A204.1 (cell line): ENCODE results near the gene RGL1.

Source experiments
- FAIRE-seq: peaks from 2 replicates; lab custom pipeline; 2012; peaks lifted over from hg19 to GRCh38; lab: Jason Lieb, UNC

Gene RGL1

GRCh38 chr1:183787704-183788103, 17.2 kb upstream of the RGL1 start:
- FAIRE-seq: no peak

- no peak for FAIRE-seq
Observed at GRCh38 chr1:183791319-183791718, 13.6 kb upstream of the RGL1 start.

DNA sequence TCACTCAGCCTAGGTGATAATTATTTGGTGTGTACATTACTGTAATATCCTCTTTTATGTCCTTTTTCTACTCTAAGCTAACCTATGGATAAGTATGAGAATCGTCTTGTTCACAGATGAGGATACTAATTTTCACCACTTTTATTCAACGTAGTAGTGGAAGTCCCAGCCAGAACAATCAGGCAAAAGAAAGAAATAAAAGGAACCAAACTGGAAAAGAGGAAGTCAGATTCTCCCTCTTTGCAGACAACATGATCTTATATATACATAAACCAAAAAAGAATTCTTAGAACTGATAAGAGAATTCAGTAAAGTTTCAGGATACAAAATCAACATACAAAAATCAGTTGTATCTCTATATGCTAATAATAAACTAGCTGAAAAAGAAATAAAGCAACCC, 12.6 kb upstream of the RGL1 start:
- no peak for FAIRE-seq

- no peak for FAIRE-seq
Observed at GRCh38 chr1:183794088-183794487, 10.8 kb upstream of the RGL1 start.

GRCh38 chr1:183800449-183800848, 4.5 kb upstream of the RGL1 start:
- no peak for FAIRE-seq

DNA sequence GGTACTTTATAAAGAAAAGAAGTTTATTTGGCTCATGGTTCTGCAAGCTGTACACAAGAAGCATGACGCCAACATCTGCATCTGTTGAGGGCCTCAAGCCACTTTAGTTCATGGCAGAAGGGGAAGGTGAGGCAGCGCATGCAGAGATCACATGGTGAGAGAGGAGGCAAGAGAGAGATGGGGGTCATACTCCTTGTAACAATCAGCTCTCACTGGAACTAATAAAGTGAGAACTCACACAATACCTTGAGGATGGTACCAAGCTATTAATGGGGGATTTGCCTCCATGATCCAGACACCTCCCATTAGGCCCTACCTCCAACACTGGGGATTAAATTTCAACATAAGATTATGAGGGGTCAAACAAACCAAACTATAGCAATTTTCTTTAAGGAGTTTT, 3.3 kb upstream of the RGL1 start:
- no peak for FAIRE-seq

DNA sequence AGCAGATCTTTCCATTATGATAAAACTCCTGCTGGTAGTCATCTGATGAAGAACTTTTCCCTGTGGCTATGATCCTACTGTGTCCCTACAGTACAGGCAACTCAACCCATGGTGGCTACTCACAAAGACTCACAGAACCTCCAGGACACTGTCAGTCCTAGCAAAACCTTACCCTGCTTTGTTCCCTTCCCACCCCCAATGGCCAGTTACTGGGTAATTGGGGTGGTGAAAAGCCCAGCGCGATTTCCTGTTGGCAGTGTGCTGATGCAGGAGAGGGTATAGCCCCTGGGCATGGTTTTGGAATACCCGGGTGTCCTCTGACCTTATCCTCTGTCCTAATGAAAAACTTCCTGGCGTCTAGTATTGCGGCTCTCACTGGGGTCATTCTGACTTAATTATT, 533 bp upstream of the RGL1 start:
- FAIRE-seq: no peak

- no peak for FAIRE-seq
Observed at GRCh38 chr1:183806125-183806524, 1.2 kb downstream of the RGL1 start.

DNA sequence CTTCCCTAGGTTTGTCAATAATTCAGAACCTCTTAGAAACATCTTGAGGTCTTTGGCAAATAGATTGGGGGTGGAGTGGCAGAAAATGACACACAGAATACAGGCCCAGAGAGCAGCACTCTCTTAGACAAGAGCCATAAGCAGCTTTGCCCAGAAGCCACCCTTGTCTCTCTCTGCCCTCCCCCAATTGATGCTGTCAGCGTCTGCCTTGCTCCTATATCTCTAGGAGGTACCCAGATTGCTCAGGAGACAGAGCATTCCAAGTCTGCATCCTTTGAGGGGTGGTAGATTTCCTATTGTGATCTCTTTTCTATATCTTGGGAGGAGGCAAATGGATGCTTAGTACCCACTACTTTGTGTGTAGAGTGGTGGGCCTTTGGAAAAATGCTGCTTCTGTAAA, 1.8 kb downstream of the RGL1 start:
- no peak for FAIRE-seq

DNA sequence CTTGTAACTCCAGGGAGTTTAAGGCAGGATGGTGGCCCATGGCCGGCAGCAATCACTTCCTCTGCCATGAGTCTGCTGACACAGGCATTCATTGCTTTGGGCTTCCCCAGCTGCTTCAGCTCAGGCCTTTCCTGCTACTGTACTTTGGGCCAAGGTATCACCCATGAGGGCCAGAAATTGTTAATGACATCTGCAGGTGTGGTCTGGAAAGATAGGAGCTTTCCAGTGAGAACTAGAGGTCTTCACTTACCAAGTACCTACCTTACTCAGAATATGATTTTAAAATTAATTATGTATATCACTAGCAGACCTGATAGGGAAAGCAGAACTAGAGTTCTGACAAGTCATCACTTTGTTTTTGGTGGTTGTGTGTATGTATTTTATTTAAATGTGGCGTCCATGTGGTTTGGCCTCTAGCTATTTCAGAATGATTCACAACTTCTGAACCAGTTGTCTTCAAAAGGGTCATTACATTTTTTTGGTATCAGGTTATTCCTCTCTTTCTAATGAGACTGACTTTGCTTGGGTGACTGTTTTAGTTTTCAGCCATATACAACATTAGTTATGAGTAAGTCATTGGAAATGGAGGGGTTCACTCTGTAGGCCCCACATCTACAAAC, 2.7 kb downstream of the RGL1 start:
- FAIRE-seq: no peak

DNA sequence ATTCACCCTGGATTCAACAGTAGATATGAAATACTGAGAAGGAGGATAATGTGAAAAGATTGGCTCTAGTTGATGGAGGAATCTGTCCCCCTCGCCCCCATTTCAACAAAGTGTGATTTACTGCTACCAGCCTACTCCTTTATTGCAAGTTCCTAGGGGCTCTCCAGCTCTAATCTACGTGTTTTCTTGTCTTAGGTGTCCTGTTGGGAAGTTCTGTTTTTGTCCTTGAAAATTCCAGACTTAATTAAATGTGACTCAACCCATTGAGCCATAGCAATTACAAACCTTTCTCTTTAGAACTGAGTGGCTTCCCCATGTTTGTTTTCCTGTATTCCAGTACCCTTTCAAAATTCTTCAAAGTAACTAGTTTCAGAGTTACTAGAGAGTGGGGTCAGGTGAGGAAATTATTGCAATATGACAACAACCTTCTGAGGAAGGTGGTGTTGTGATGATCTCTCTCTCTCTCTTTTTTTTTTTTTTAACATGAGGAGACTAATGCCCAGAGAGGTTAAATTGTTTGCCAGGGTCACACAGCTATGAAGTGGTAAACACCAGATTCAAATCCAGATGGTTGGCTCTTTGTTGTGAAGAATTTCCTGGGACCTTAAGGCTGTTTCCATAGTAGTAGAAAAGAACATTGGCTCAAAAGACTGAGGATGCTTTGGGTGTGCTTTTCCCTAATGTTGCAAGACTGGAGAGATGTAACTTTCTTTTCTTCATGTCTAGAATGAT, 3.5 kb downstream of the RGL1 start:
- no peak for FAIRE-seq

- FAIRE-seq: no peak
Observed at GRCh38 chr1:183810121-183810520, 5.2 kb downstream of the RGL1 start.

- FAIRE-seq: no peak
Observed at GRCh38 chr1:183810756-183811544, 6.0 kb downstream of the RGL1 start.

- no peak for FAIRE-seq
Observed at GRCh38 chr1:183812128-183812527, 7.2 kb downstream of the RGL1 start.

DNA sequence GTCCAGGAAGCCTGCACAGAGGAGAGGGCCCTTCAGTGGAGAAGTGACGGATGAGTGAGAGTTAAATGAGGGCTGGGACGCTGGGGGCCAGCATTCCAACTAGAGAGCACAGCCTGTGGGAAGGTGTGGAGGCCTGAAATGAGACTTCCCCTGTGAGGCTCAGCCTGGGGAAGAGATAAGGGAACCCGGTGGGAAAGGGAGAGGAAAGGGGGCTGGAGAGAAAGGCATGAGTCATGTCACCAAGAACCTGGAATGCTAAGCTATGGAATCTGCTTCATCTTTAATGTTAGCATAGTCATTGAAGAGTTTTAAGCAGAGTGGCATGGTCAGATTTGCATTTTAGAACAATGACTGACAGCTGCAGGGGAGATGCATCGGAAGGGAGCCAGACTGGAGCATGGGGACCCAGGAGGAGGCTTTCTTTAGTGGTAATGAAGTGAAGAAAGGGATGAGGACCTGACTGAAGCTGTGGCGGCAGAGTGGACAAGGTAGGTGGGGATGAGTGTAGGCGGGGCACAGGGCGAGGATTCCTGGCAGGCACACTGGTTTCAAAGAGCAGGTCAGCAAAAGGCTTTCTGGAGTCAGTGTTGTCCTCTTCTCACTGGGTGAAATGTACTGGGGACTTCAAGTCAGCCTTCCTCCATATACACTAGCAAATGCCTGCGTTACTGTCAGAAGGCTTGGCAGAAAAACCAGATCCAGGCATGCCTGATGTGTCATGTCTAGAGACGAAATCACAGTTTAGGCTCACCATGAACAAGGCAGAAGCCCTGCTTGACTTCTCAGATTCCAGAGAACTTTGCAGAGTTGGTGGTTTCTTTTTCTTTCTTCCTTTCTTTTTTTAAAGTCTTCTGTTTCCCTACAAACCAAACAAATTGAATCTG, 8.0 kb downstream of the RGL1 start:
- no peak for FAIRE-seq

- FAIRE-seq: no peak
Observed at GRCh38 chr1:183814121-183814681, 9.3 kb downstream of the RGL1 start.

DNA sequence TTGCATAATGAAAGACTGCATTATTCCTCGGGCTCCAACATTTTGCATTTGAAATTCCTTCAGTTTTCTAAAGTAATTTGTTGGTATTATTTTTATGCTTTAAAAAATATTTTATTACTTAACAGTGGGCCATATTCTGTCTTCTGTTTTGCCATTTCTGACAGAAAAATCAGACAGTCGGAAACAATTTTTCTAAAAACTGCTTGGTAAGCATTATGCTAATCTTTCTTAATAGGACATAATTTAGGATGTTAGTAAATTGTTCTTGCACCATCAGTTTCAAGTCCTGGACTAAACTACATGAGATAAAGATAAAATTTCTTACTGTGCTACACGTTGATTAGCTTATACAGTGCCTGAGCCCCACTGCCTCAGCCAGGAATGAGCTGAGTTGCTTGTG, 11.2 kb downstream of the RGL1 start:
- FAIRE-seq: no peak

- no peak for FAIRE-seq
Observed at GRCh38 chr1:183817576-183818288, 12.8 kb downstream of the RGL1 start.

DNA sequence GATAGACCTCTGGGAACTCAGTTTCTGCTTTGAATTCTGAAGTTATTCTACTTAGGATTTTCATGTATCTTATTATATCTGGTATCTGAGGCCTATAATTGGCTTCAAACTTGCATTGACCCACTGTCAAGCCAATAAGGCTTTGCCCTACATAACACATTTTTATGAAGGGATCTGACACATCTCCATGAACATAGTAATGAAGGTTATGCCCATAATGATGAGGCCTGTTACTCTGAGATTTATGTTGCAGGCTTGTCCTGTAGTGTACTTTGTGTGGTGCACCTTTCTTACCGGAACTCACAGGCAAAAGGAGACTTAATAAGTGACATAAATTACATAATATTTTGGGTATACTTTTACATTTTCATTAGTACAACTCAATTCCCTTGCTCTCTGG, 14.1 kb downstream of the RGL1 start:
- FAIRE-seq: no peak

DNA sequence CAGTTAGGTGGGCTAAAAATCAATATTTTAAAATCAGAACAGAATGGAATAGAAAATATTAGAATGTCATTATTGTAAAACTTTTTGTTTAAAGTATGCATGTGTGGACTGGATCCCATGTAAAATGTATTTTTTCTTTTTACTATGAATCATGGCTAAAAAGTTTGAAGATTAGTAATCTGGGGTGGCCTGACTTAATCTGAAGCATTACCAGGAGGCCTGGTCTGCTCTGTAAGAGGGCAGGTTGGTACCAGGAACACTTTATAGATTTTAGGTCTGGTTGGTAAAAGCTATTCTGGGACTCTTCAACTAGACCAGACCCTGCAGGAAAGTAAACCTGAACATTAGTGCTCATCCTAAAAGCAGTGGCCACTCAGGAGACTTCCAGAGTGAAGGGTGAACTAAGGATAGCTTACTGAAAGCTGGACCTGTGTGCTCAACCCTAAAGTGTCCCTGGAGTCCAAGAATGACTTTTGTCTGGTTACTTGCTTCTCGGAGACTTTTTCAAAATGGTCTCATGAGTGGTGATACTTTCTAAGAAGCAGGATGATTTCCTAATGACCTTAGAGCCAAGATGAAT, 16.5 kb downstream of the RGL1 start:
- no peak for FAIRE-seq
